CD4-positive, alpha-beta T cell treated with Interleukin-6 at 100 ng/mL for 8 hours (primary cell): ENCODE measurements around the gene DCAF16.

Experiments used
- DNase-seq: peaks from one replicate; pipeline ENCODE4 v3.0.0-alpha.2; 2020; ENCODE audit warnings: mixed read lengths, low spot score

Gene DCAF16

DNA sequence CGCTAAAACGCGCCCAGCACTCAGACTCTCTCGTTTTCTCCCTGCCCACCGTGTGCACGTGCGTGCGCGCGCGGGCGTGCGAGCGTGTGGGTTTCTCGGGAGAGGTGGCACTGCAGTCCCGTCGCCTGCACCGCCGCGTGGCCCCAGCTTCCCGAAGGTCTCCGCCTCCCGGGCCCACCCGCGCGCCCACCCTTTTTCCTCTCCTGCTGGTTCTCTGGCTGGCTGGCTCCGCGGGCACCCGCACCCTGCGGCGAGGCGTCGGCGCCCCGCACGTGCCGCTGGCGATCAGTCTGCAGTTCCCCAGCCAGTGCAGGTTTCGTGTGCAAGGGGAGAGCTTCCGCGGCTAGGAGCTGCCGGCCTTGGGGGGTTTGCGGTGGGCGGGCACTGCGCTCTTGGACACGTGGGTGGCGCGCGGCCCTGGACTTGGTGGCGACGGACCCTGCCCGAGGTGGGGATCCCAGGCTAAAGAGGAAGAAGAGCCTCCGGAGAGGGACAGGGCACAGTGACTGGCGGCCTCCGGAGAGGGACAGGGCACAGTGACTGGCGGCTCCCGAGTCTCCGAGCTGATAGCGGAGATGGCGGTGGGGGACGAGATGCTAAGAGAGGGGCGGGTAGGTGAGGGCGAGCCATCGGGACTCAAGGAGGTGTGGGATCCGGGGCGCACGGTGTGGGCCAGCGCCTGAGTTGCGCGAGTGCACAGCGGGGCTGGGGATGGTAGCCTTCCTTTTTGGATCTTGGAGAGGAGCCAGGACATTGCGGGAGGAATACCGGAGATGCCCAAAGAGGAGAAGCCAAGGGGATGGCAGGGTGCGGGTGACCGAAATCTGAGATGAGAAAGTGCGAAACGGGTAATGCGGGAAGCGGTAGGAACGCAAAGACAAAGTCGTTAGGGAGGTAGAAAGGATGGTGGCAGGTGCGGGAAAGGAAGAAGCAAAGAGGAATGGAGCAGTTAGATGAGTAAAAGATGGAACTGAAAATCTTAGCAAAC is 29.0 kb downstream of the DCAF16 start, which contains the start of gene FAM184B:
Gene FAM184B (minus strand): TSS at position 322 of the 988 bp plus-strand sequence. CDS start 322 bp downstream, outside the sequence.
- DNase-seq, result no peak

GRCh38 chr4:17780501-17781299 is 29.9 kb downstream of the DCAF16 start:
- no peak for DNase-seq

DNA sequence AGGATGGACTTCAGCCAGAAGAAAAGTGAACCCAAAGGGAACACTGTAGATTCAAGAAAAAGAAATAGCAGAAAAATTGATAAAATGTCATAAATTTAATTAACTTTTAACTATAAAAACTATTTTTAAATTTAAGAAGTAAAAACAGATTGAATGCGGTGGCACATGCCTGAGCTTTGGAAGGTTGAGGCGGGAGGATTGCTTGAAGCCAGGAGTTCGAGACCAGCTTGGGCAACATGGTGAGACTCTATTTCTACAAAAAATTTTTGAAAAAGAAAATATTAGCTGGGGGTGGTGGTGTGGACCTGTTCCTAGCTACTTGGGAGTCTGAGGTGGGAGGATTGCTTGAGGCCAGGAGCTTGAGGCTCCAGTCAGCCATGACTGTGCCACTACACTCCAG is 32.1 kb downstream of the DCAF16 start:
- no peak for DNase-seq

GRCh38 chr4:17773135-17773698 is 37.3 kb downstream of the DCAF16 start:
- no peak for DNase-seq

- DNase-seq, result no peak
Measured at GRCh38 chr4:17771284-17771908, 39.2 kb downstream of the DCAF16 start.

GRCh38 chr4:17770845-17771244 is 39.7 kb downstream of the DCAF16 start:
- no peak for DNase-seq

- DNase-seq, result no peak
Measured at GRCh38 chr4:17769406-17770174, 41.0 kb downstream of the DCAF16 start.

- no peak for DNase-seq
Measured at GRCh38 chr4:17766826-17767458, 43.6 kb downstream of the DCAF16 start.

GRCh38 chr4:17765514-17766286 is 44.9 kb downstream of the DCAF16 start:
- no peak for DNase-seq

DNA sequence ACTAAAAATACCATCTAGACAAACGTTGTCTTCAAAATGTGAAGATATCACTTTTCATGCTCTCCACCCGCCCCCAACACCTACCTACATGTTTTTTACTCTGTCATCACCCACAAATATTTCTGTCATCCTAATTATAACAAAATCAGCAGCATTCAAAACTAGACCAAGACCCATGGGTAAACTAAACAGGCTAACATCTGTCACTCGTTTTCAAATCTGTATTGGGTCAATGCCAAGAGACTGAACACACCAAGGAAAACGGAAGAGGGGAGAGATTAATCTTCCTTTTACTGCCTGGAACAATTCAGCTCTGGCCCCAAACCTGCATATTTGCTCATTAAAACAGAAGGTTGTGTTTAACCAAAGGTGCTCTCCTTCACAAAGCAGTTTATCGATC is 46.6 kb downstream of the DCAF16 start:
- DNase-seq, result no peak

- DNase-seq, result no peak
Measured at GRCh38 chr4:17763416-17763815, 47.1 kb downstream of the DCAF16 start.

DNA sequence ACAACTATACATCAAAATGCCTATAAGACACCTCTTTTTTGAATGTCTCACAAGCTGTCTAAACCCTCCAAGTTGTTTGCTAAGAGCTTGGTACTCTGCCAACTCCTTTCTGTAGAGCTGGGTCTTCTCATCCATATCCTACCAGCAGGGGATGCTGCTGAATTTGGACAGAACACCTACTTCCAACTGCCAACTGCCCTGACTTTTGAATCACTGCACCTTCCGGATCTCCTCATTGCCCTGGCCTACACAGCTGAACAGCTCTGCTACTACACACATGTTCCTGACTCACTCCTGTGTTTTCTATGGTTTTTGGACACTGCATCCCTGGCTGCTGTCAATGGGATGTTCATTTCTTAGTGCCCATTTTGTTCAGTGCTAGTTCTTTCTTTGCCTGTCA is 47.8 kb downstream of the DCAF16 start:
- DNase-seq, result no peak

DNA sequence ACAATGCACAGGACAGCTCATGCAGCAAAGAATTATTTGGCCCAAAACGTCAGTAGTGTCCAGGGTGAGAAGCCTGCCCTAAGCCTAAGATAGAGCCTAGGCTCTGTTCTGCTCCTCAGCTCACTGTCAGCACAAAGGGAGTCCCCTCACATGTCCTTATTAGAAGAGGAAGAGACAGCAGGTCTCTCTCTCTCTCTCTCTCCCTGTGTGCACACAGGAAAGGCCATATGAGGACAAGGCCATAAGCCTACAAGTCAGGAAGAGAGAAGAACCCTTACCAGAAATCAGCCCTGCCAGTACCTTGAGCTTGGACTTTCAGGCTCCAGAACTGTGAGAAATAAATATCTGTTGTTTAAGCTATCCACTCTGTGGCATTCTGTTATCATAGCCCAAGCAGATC is 49.5 kb downstream of the DCAF16 start:
- DNase-seq, result no peak

DNA sequence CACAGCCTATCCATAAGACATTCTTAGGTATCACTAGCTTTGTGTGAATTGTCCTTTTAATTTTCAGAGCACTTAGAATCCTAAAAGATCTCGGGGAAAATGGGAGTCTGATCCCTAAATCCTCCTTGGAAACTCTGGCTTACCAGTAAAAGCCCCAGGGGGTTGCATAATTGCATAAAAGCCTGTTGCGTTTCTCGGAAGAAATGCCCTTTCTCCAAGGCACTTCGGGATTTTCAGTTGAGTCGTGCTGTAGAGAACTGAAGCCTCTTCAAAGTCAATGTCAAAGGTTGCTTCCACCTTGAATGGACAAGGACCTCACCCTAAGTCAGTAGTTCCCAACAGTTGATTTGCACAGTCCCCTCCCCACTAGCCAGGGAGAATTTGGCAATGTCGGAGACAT is 49.9 kb downstream of the DCAF16 start:
- DNase-seq, result no peak

DNA sequence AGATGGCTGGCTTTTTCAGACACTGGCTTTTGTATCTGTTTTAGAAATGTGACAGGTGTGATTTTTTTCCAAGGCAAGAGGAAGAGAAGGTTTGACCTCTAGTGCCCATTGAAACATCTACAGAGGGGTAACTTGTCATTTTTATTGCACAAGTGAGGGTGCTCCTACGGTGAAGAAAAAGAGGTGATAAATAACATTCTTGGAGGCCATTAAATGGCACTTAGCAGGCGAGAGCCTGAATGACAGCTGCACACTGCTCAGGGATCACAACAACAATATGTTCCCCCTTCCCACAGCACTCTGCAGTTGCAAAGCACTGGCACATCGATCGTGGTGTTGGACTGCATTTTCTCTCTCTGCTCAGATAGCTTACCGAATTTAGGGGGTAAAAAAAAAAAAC is 52.1 kb downstream of the DCAF16 start:
- DNase-seq, result no peak

DNA sequence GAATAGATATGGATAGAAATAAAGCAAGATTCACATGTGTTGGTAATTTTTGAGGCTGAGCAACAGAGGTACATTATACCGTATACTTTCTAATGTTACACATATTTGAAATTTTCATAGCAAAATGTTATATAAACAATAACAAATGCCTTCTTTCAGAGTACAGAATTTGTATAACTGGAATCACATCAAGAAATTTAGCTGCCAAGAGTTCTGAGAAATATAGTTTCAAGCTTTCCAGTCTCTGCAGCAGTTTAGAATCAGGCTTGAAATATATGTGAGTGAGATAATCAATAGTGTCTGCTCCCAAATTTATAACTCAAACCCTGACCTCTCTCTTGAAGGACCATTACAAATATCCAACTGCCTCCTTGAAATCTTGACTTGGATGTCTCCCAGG is 52.9 kb downstream of the DCAF16 start:
- DNase-seq, result no peak

- DNase-seq, result no peak
Measured at GRCh38 chr4:17753646-17754045, 56.9 kb downstream of the DCAF16 start.
